Activated T-helper 17 cell treated with anti-CD3 and anti-CD28 coated beads, Interleukin-2, amount 50 U/mL, for 72 hours (primary cell): ENCODE data around the gene NOP9. TPM values are rescaled to one million over a fixed set of nuclear protein-coding genes. Genes with fewer than 3 reads are reported as not detected.
"Not testable (repeated sequence)": the region's sequence is repeated elsewhere in the genome, so short reads cannot be mapped to it uniquely, and the experiment has no call there.

ENCODE experiments used
- ATAC-seq: fragments of 150-1000 bp; cut with Tn5 transposase; replicated peaks from 2 replicates; pipeline ENCODE4 v1.10.0; 2021; ENCODE audit warnings: mild to moderate bottlenecking, moderate library complexity
- H3K27ac Mint-ChIP-seq: one replicate; pipeline ENCODE4 v1.8.0; 2022; ENCODE audit warnings: mixed read lengths
- H3K27me3 Mint-ChIP-seq: one replicate; pipeline ENCODE4 v1.8.0; 2022; ENCODE audit warnings: mixed read lengths
- H3K36me3 Mint-ChIP-seq: one replicate; pipeline ENCODE4 v1.8.0; 2022; ENCODE audit warnings: low read depth, mild to moderate bottlenecking, mixed read lengths
- H3K4me1 Mint-ChIP-seq: one replicate; pipeline ENCODE4 v1.8.0; 2022; ENCODE audit warnings: mixed read lengths
- H3K4me3 Mint-ChIP-seq: one replicate; pipeline ENCODE4 v1.8.0; 2022; ENCODE audit warnings: mild to moderate bottlenecking, mixed read lengths
- H3K9me3 Mint-ChIP-seq: one replicate; pipeline ENCODE4 v1.8.0; 2022; ENCODE audit warnings: mixed read lengths
- total RNA-seq, 2 donors: library from RNA; stranded (reverse); gene quantifications; one replicate each; pipeline ENCODE4 v1.2.3, GENCODE V29; 2022

Gene NOP9
- total RNA-seq, 2 donors from 2014 or later, result 21.2 to 42.2 TPM

DNA sequence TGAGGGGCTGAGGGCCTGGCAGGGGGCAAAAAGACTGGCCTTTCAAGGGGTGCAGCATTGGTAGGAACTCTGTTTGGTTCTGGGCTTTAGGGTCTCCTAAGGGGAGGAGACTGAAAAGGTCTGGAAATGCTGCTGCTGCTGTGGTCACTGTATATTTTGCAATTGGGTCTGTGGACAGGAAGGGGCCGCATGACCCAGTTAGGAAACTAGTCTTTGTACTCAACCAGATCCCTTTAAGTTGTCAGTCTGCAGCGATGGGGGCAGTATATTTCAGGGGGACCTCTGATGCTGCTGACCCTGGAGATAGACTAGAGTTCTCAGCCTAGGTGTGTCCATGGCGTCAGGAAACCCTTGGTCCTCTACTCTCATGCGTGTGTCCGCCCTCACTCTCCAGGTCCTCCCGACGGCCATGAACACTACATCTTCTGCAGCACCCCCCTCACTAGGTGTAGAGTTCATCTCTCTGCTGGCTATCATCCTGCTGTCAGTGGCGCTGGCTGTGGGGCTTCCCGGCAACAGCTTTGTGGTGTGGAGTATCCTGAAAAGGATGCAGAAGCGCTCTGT is 15.7 kb downstream of the NOP9 start:
- H3K9me3 Mint-ChIP-seq, result no peaks in the 10 kb centered on the region
- no peak overlapping the region for H3K4me3 Mint-ChIP-seq
- peaks cover 4% of the 10 kb centered on the region for H3K27me3 Mint-ChIP-seq
- no peak for ATAC-seq
- no peaks in the 10 kb centered on the region for H3K36me3 Mint-ChIP-seq
- peaks cover 41% of the 10 kb centered on the region for H3K4me1 Mint-ChIP-seq
- H3K27ac Mint-ChIP-seq, result no peak overlapping the region

- peaks cover 40% of the 10 kb centered on the region for H3K4me1 Mint-ChIP-seq
- H3K36me3 Mint-ChIP-seq, result no peaks in the 10 kb centered on the region
- H3K9me3 Mint-ChIP-seq, result no peaks in the 10 kb centered on the region
- H3K27me3 Mint-ChIP-seq, result peaks cover 4% of the 10 kb centered on the region
- H3K4me3 Mint-ChIP-seq, result no peak overlapping the region
- no peak overlapping the region for H3K27ac Mint-ChIP-seq
- ATAC-seq, result no peak
These were observed 16.4 kb downstream of the NOP9 start for GRCh38 chr14:24315807-24316596.

- Mint-ChIP-seq H3K4me3 (no peak overlapping the region), H3K27me3 (peaks cover 4% of the 10 kb centered on the region), H3K4me1 (peaks cover 40% of the 10 kb centered on the region), H3K27ac (no peak overlapping the region), H3K9me3 (no peaks in the 10 kb centered on the region), H3K36me3 (no peaks in the 10 kb centered on the region)
- ATAC-seq, result no peak
These were observed 16.9 kb downstream of the NOP9 start for GRCh38 chr14:24316597-24316950.

DNA sequence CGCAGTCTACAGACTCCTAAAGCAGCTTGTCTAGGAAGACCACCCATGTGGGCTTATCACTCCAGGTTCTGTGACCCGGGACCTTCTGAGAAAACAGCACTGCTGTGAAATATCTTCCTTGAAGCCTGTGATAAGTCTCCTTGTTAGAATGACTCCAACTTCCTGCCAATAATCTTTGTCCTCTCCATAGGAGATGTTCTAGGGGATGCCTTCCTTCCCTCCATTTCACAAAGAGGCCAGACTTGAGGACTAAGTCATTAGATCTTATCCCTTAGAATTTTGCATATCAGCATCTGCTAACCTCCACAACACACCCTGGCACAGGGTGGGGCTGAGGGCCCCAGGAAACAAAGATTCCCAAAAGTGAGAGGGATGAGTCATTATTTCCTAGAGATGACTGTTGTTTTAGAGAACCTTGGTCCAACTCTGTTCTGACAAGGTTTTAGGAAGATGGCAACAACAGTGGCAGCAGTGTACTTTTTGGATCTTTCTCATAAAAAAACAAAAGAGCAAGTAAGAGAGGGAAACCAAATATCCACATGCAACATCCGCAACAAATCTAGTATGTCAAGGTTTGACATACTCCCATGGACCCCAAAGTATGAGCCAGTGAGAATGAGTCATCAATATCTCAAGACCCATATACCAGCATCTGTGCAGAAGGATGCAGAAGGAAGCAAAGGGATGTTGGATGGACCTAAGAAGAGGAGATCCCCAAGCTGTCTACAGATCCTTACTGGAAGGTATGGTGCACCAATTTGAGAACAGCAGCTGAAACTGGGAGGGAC is 17.7 kb downstream of the NOP9 start:
- peak; percentile 56 for ATAC-seq
- peak overlapping the region; percentile 88 for H3K27ac Mint-ChIP-seq
- H3K27me3 Mint-ChIP-seq, result peaks cover 4% of the 10 kb centered on the region

GRCh38 chr14:24321212-24321975 is 21.7 kb downstream of the NOP9 start:
- ATAC-seq, result no peak
- Mint-ChIP-seq H3K4me3 (no peak overlapping the region), H3K4me1 (peaks cover 14% of the 10 kb centered on the region), H3K36me3 (no peaks in the 10 kb centered on the region), H3K27ac (no peak overlapping the region), H3K27me3 (peaks cover 4% of the 10 kb centered on the region), H3K9me3 (no peaks in the 10 kb centered on the region)

More for the DNA sequence above, 17.7 kb downstream of the NOP9 start:
- H3K36me3 Mint-ChIP-seq, result no peaks in the 10 kb centered on the region
- peaks cover 35% of the 10 kb centered on the region for H3K4me1 Mint-ChIP-seq
- no peaks in the 10 kb centered on the region for H3K9me3 Mint-ChIP-seq
- no peak overlapping the region for H3K4me3 Mint-ChIP-seq

GRCh38 chr14:24322672-24323071 is 23.0 kb downstream of the NOP9 start:
- Mint-ChIP-seq H3K4me3 (no peak overlapping the region), H3K27me3 (peaks cover 4% of the 10 kb centered on the region), H3K36me3 (no peaks in the 10 kb centered on the region), H3K9me3 (no peaks in the 10 kb centered on the region), H3K4me1 (peaks cover 7% of the 10 kb centered on the region), H3K27ac (no peak overlapping the region)
- ATAC-seq, result no peak

GRCh38 chr14:24323341-24323740 is 23.7 kb downstream of the NOP9 start:
- Mint-ChIP-seq H3K4me3 (no peak overlapping the region), H3K27ac (no peak overlapping the region), H3K4me1 (peaks cover 4% of the 10 kb centered on the region), H3K27me3 (peaks cover 4% of the 10 kb centered on the region), H3K36me3 (no peaks in the 10 kb centered on the region), H3K9me3 (no peaks in the 10 kb centered on the region)
- ATAC-seq, result no peak

- Mint-ChIP-seq H3K4me3 (no peak overlapping the region), H3K27me3 (peaks cover 4% of the 10 kb centered on the region), H3K27ac (no peak overlapping the region), H3K4me1 (peaks cover 10% of the 10 kb centered on the region), H3K36me3 (no peaks in the 10 kb centered on the region), H3K9me3 (no peaks in the 10 kb centered on the region)
- ATAC-seq, result no peak
These were observed 24.4 kb downstream of the NOP9 start for GRCh38 chr14:24324024-24324423.

DNA sequence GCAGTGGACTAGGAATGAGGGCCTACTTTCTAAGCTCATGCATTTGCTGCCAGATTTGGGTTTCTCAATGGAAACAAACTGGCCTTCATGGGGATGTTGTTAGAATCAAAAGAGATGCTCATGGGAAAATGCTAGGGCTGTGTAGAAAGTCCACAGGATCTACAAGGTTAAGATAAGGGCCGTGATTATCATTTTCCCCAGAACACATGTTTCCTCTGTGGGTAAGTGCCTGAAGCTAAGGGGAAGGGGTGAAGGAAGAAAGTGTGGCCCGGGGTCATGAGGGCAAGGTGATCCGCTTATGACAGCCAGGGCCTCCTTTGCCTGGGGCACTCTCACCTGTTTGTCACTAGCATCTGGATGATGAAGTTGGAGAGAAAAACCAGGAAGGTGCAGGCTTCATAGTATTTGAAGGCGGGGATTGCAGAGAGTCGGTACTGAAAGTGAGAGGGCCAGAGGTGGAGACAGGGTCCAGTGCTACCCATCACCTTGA is 25.4 kb downstream of the NOP9 start:
- no peaks in the 10 kb centered on the region for H3K27me3 Mint-ChIP-seq
- no peak overlapping the region for H3K4me3 Mint-ChIP-seq
- no peak overlapping the region for H3K27ac Mint-ChIP-seq
- no peak for ATAC-seq
- no peaks in the 10 kb centered on the region for H3K36me3 Mint-ChIP-seq
- peaks cover 6% of the 10 kb centered on the region for H3K4me1 Mint-ChIP-seq
- H3K9me3 Mint-ChIP-seq, result no peaks in the 10 kb centered on the region

GRCh38 chr14:24325963-24326362 is 26.3 kb downstream of the NOP9 start:
- Mint-ChIP-seq H3K27ac (no peak overlapping the region), H3K9me3 (no peaks in the 10 kb centered on the region), H3K27me3 (peaks cover 5% of the 10 kb centered on the region), H3K4me1 (peaks cover 10% of the 10 kb centered on the region), H3K36me3 (no peaks in the 10 kb centered on the region), H3K4me3 (no peak overlapping the region)
- no peak for ATAC-seq

DNA sequence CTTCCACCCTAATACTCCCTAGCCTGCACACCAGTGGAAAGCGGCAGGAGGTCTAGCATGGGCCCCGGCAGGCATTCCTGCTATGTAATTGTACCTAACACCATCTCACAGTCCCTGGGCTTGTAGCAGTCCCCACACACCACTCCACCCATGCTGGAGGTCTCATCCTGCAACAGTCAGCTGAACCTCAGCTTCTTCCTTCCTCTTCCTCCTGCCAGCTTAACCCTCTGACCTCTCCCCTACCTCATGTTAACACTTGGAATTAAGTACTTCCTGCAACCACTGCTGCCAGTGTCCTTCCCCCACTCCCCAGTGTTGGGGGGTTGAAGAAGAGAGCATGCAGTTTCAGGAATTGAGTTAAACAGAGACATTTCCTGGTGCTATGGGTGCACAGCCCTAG is 27.7 kb downstream of the NOP9 start:
- H3K4me1 Mint-ChIP-seq, result peaks cover 14% of the 10 kb centered on the region
- H3K9me3 Mint-ChIP-seq, result no peaks in the 10 kb centered on the region
- H3K27ac Mint-ChIP-seq, result no peak overlapping the region
- H3K4me3 Mint-ChIP-seq, result no peak overlapping the region
- ATAC-seq, result no peak
- peaks cover 7% of the 10 kb centered on the region for H3K27me3 Mint-ChIP-seq
- peaks cover 5% of the 10 kb centered on the region for H3K36me3 Mint-ChIP-seq

DNA sequence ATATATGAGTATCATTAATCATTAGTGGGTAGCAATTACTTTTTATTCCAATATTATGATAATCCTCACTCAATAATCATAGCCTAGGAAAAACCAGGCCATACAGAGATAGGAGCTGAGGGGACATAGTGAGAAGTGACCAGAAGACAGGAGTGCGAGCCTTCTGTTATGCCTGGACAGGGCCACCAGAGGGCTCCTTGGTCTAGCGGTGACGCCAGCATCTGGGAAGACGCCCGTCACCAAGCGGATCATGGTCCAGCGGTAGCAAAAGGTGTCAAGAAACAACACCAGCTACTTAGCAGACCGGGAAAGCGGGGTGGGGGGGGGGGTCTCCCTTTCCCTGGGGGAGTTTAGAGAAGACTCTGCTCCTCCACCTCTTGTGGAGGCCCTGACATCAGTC is 28.3 kb downstream of the NOP9 start:
- peaks cover 20% of the 10 kb centered on the region for H3K4me1 Mint-ChIP-seq

GRCh38 chr14:24329073-24329663 is 29.5 kb downstream of the NOP9 start:
- peaks cover 6% of the 10 kb centered on the region for H3K36me3 Mint-ChIP-seq
- H3K27me3 Mint-ChIP-seq, result peaks cover 9% of the 10 kb centered on the region
- no peak overlapping the region for H3K4me3 Mint-ChIP-seq
- peaks cover 20% of the 10 kb centered on the region for H3K4me1 Mint-ChIP-seq
- ATAC-seq, result no peak
- H3K27ac Mint-ChIP-seq, result peak overlapping the region; percentile 74
- no peaks in the 10 kb centered on the region for H3K9me3 Mint-ChIP-seq

More for the DNA sequence above, 28.3 kb downstream of the NOP9 start:
- not testable (repeated sequence) for H3K27me3 Mint-ChIP-seq, H3K27ac Mint-ChIP-seq, ATAC-seq, H3K9me3 Mint-ChIP-seq, H3K36me3 Mint-ChIP-seq, H3K4me3 Mint-ChIP-seq

DNA sequence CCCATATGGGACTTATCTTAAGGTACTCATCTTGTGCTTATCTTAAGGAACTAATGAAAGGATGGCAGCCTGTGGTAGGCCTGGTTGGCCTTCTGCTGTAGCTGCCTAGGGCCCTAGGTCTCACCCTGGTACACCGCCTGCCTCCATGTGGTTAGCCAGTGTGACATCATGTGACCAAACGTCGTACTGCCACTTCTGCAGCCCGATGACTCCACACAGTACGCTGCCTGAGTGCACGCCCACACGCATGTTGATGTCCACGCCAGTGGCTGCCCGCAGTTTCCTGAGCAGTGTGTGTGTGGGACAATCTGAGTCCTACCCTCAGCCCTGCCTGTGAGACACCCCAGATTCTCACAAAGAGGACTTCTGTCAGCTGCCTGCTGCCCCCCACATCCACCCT is 30.1 kb downstream of the NOP9 start:
- H3K27me3 Mint-ChIP-seq, result peaks cover 9% of the 10 kb centered on the region
- no peak overlapping the region for H3K4me3 Mint-ChIP-seq
- peak; percentile 82 for ATAC-seq
- H3K27ac Mint-ChIP-seq, result peak overlapping the region; percentile 31
- H3K9me3 Mint-ChIP-seq, result no peaks in the 10 kb centered on the region
- peaks cover 7% of the 10 kb centered on the region for H3K36me3 Mint-ChIP-seq
- peaks cover 20% of the 10 kb centered on the region for H3K4me1 Mint-ChIP-seq
